ENCODE measurements around the gene ITGB2.

GRCh38 chr21:44920694-44921604 is at the start of gene ITGB2:
- TF ChIP-seq CTCF (conservative IDR thresholded peaks at IDR 0.05) (no peak), EZH2 (IDR thresholded peaks at IDR 0.05; ENCODE audit: low read depth) (no peak)
